Skeletal muscle tissue (tissue), 4 donors: ENCODE data around the gene MATK. TPM values are rescaled to one million over a fixed set of nuclear protein-coding genes. Genes with fewer than 3 reads are reported as not detected.
"Not testable (repeated sequence)": the region's sequence is repeated elsewhere in the genome, so short reads cannot be mapped to it uniquely, and the experiment has no call there.

Experiments used
- H3K27ac ChIP-seq: one replicate; pipeline ENCODE4 v1.7.0; 2013; ENCODE audit warnings: mild to moderate bottlenecking, low read depth, low read length, inconsistent platforms
- H3K27me3 ChIP-seq, 3 donors: one replicate each; pipeline ENCODE4 v1.7.0; 2013; ENCODE audit warnings: low read length in 3 of 3; ENCODE audit not compliant: control insufficient read depth in 3 of 3, insufficient read depth in 3 of 3
- H3K36me3 ChIP-seq, 3 donors: one replicate each; pipeline ENCODE4 v1.7.0; 2013; ENCODE audit warnings: low read length in 3 of 3; ENCODE audit not compliant: control insufficient read depth in 3 of 3, insufficient read depth in 3 of 3
- H3K4me1 ChIP-seq, 3 donors: one replicate each; pipeline ENCODE4 v1.7.0; 2013; ENCODE audit warnings: low read length in 3 of 3, mild to moderate bottlenecking in 3 of 3; ENCODE audit not compliant: control insufficient read depth in 3 of 3, insufficient read depth in 3 of 3
- H3K4me3 ChIP-seq, 3 donors: one replicate each; pipeline ENCODE4 v1.7.0; 2013; ENCODE audit warnings: low read length in 3 of 3
- H3K9ac ChIP-seq, 3 donors: one replicate each; pipeline ENCODE4 v1.7.0; 2013; ENCODE audit warnings: low read length in 3 of 3, mild to moderate bottlenecking in 3 of 3, moderate library complexity in 2 of 3, low read depth in 1 of 3
- H3K9me3 ChIP-seq, 3 donors: one replicate each; pipeline ENCODE4 v1.7.0; 2013; ENCODE audit warnings: low read length in 3 of 3; ENCODE audit not compliant: control insufficient read depth in 3 of 3
- total RNA-seq: library from RNA; depleted of rRNA; stranded (reverse); fragments of >200 nt; gene quantifications from one replicate; pipeline ENCODE4 v1.2.3, GENCODE V29; 2014
- donor health status: Osteomylitis.

The MATK gene
- total RNA-seq, 1 donor from 2014 or later: 0.52 TPM

DNA sequence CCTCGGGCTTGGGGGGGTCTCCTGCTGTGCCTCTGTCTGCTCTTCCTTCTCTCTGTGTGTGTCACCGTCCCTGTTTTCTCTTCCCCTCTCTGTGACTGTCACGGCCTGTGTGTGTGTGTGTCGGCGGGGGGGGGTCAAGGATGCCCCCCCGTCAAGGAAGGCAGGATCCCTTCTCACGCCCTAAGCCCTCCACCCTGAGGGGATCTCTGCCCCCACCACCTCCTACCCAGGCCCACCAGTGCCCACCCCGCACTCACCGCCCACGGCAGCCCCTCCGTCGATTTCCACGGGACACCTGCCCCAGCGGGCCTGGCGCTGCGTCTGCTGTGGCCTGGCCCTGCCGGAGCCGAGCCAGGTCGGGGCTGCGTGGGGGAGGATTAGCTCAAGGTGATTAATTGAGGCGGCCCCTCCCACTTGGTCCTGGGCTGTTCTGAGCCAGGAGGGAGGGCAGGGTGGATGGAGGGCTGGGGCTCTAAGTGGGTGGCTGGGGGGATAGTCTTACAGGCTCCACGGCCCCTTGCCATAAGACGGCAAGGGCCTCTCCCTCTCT, 14.2 kb downstream of the MATK start, which contains the start of gene RAX2:
Gene RAX2, minus strand, starts transcription at position 323 of the 550 bp plus-strand sequence. CDS start 486 bp downstream, outside the sequence.
- Histone ChIP-seq H3K4me1 (no peaks in the 10 kb centered on the region), H3K9me3 (no peaks in the 10 kb centered on the region), H3K36me3 (peaks cover 9 to 10% (median 9%) of the 10 kb centered on the region in 3 donors), H3K9ac (no peak within 1 kb of the TSS), H3K27ac (no peak within 1 kb of the TSS), H3K4me3 (no peak within 1 kb of the TSS), H3K27me3 (peaks cover 6 to 13% (median 11%) of the 10 kb centered on the region in 3 donors)

DNA sequence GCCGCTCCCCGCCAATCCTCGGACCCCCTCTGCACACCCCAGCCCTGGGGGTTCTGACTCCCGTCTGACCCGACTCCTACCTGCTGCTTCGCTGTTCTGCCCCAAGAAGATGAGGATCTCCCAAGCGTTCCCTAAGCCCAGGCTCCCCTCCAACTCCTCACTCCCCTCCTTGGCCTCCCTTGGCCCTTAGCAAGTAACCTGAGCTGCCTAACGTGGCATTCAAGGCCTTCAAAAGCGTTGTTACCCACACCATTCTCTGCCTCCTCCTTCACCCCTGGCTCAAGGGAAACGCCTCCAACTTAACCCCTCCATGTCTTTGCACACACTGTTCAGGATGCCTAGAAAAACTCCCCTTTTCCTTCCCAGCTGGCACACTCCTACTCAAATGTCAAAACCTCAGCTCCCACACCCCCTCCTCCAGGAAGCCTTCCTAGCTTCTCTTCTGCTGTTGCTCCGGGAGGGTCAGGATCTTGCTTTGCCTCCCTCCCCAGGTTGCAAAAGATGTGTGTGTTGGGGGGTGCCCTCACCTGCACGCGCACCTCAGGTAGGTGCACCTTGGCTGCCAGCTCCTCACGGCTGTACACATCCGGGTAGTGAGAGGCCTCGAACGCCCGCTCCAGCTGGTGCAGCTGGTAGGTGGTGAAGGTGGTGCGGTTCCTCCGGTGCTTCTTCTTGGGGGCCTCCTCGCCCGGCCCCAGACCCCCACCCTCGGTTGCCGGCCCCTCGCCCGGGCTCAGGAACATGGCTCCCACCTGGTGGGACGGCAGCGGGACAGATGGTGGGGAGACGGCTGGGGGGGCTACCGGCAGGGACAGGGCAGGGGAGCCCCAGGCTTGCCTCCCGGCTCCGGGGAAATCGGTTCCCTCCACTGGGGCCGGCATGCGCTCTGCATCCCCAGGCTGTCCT, 14.9 kb downstream of the MATK start:
- no peak overlapping the region for H3K27ac ChIP-seq
- H3K4me1 ChIP-seq: peaks cover 0 to 5% (median 0%) of the 10 kb centered on the region in 3 donors
- no peaks in the 10 kb centered on the region for H3K9me3 ChIP-seq
- peaks cover 6 to 13% (median 11%) of the 10 kb centered on the region in 3 donors for H3K27me3 ChIP-seq
- H3K4me3 ChIP-seq: no peak overlapping the region
- peaks cover 16 to 17% (median 16%) of the 10 kb centered on the region in 3 donors for H3K36me3 ChIP-seq
- H3K9ac ChIP-seq: no peak overlapping the region

DNA sequence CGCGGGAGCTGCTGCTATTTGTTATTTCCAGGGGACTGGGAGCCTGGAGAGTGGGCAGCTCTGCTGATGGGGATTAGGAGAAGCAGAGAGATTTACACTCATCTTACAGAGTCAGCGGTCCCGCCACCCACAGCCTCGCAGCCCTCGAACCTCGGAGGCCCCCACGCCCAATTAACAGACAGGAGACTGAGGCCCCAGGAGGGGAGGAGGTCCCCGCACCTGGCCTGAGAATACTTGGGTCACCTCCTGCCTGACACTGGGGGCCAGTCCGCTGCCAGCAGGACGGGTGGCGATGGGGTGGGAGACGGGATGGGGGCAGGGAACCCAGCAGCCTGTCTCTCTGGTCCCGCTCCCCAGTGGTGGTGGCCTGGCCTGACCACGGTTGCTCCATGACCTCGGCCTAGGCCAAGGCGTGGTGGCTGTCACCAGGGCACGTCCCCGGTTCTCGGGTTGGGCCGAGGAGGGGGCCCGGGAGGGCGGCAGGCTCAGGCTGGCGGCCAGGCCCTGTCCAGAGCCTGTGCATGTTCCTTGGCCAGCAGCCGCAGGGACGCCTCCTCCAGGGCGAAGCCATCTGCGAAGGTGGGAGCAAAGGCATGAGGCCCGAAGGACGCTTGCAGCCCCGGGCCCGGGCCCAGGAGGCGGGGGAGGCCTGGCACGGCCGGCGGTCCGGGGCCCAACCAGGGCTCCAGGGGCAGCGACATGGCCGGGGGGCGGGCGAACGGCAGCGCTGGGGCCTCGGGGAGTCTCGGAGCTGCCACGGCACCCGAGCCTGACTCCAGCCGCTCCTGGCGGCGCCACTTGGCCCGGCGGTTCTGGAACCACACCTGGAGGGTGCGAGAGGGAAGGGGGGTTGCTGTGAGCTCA, 15.8 kb downstream of the MATK start:
- peaks cover 0 to 5% (median 0%) of the 10 kb centered on the region in 3 donors for H3K4me1 ChIP-seq
- peaks cover 17 to 18% (median 18%) of the 10 kb centered on the region in 3 donors for H3K36me3 ChIP-seq
- H3K9ac ChIP-seq: no peak overlapping the region
- H3K9me3 ChIP-seq: no peaks in the 10 kb centered on the region
- H3K4me3 ChIP-seq: no peak overlapping the region
- H3K27ac ChIP-seq: no peak overlapping the region
- peaks cover 6 to 13% (median 11%) of the 10 kb centered on the region in 3 donors for H3K27me3 ChIP-seq

DNA sequence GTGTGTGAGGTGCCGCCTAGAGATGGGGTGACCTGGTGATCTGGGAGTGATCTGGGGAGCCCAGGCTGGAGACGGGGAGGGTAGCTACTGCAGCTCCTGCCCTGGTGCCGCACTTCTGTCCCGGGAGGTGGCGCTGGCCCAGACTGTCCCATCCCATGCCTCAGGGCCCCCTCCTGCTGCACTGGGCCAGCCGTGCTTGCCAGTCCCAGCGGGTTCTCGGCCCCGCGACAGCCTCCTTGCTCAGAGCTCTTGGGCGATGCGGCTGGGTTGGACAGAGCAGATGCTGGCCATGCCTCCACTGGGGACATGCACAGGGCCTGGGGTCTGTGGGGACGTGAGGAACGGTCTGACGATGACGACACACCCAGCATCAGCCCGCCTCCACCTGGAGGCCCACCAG, 16.7 kb downstream of the MATK start:
- Histone ChIP-seq H3K27ac (no peak overlapping the region), H3K4me1 (peaks cover 0 to 5% (median 0%) of the 10 kb centered on the region in 3 donors), H3K4me3 (no peak overlapping the region), H3K9me3 (no peaks in the 10 kb centered on the region), H3K36me3 (peaks cover 20 to 22% (median 22%) of the 10 kb centered on the region in 3 donors), H3K27me3 (peaks cover 6 to 13% (median 11%) of the 10 kb centered on the region in 3 donors), H3K9ac (no peak overlapping the region)

DNA sequence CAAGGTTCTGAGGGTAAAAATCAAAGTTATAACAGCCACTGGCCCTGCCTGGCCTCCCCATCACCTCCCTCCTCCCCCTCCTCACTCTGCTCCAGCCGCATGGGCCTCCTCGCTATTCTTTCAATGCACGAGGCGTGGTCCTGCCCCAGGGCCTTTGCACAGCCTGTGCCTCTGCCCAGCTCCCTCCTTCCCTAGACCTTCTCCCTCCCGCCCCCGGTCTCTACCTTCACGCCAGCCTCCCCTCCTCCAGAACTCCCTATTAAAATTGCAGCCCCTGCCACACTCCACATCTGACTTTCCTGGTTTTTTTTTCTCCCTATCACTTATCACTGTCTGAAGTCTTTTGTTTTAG, 17.5 kb downstream of the MATK start:
- Histone ChIP-seq H3K9me3 (no peaks in the 10 kb centered on the region), H3K9ac (no peak overlapping the region), H3K27me3 (peaks cover 6 to 13% (median 11%) of the 10 kb centered on the region in 3 donors), H3K27ac (no peak overlapping the region), H3K4me1 (peaks cover 0 to 5% (median 0%) of the 10 kb centered on the region in 3 donors), H3K4me3 (no peak overlapping the region), H3K36me3 (peaks cover 20 to 22% (median 22%) of the 10 kb centered on the region in 3 donors)

DNA sequence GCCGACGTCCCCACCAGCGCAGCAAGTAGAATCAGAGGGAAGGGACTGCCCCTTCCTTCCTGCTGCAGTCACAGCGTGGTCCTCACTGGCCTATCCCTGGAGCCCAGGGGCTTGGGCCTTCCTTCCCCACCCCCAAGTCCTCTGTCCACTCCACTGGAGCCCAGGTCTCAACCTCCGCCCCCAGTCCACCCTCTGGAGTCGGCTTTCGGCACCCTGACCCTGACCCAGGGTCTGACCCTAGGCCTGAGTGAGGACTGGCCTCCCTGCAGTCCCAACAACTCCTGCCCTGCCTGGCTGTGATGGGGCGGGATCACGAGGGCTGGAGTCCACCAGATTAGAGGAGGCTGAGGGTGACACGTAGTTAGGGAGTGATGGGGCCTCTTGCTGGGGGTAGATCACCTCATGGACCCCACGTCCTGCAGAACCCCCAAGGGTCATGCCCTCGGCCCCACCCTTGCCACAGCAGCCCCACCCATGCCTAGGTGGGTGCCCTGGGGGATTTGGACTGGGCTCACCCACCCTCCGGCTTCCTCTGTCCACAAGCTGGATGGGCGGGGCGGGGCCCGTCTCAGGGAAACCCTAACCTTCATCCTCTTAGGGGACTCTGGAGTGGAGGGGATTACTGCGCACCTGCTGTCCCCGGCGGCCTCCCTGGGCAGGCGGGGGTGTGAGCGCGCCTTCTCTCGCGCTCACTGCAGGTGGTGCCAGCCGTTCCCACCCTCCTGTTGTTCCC, 18.0 kb downstream of the MATK start:
- H3K4me1 ChIP-seq: peaks cover 0 to 9% (median 0%) of the 10 kb centered on the region in 3 donors

DNA sequence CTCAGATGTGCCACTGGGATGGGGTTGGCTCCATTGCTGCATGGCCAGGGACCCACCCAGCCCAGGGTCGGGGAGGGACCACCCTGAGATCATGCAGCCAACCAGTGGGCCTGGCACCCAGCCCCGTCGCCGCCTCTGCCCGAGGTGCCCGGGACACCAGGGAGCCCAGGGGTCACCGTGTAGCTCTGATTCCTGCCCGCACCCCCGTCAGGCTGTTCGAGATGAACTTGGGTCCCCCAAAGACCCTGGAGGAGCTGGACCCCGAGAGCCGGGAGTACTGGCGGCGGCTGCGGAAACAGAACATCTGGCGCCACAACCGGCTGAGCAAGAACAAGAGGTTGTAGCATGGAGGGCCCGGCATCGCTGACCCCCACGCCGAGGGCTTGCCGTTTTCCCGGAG, 19.1 kb downstream of the MATK start:
- Histone ChIP-seq H3K27ac (no peak overlapping the region), H3K9ac (no peak overlapping the region), H3K27me3 (peaks cover 6 to 13% (median 11%) of the 10 kb centered on the region in 3 donors), H3K36me3 (peaks cover 20 to 22% (median 22%) of the 10 kb centered on the region in 3 donors), H3K4me3 (no peak overlapping the region), H3K4me1 (peaks cover 0 to 12% (median 0%) of the 10 kb centered on the region in 3 donors), H3K9me3 (no peaks in the 10 kb centered on the region)

More for the DNA sequence above, 18.0 kb downstream of the MATK start:
- Histone ChIP-seq H3K27ac (no peak overlapping the region), H3K27me3 (peaks cover 6 to 13% (median 11%) of the 10 kb centered on the region in 3 donors), H3K36me3 (peaks cover 20 to 22% (median 22%) of the 10 kb centered on the region in 3 donors), H3K9ac (no peak overlapping the region), H3K9me3 (no peaks in the 10 kb centered on the region), H3K4me3 (no peak overlapping the region)

DNA sequence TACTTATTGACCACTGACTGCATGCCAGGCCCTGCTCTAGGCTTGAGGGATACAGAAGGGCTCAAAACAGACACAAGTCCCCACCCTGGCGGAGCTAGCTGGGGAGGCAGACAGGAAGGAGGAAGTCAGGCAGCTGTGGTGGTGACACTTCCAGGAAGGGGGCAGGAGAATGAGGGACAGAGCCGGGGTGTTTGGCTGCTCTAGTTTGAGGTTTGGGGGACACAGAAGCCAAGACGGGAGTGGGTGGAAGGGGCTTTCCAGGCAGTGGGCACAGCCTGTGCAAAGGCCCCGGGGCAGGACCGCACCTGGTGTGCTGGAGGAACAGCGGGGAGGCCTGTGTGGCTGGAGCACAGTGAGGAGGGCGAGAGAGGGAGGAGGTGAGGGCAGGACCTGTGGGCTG, 19.7 kb downstream of the MATK start:
- Histone ChIP-seq H3K9ac (no peak overlapping the region), H3K4me3 (no peak overlapping the region), H3K36me3 (peaks cover 20 to 22% (median 22%) of the 10 kb centered on the region in 3 donors), H3K9me3 (no peaks in the 10 kb centered on the region), H3K27ac (no peak overlapping the region), H3K27me3 (peaks cover 5 to 9% (median 7%) of the 10 kb centered on the region in 3 donors), H3K4me1 (peaks cover 3 to 16% (median 4%) of the 10 kb centered on the region in 3 donors)

DNA sequence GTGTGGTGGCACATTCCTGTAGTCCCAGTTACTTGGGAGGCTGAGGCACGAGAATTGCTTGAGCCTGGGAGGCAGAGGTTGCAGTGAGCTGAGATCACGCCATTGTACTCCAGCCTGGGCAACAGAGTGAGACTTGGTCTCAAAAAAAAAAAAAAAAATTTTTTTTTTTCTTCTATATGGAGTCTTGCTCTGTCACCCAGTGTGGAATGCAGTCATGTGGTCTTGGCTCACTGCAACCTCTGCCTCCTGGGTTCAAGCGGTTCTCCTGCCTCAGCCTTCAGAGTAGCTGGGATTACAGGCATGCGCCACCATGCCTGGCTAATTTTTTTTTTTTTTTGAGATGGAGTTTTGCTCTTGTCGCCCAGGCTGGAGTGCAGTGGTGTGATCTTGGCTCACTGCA, 20.4 kb downstream of the MATK start:
- not testable (repeated sequence) for H3K27me3 ChIP-seq, H3K9me3 ChIP-seq, H3K4me3 ChIP-seq, H3K9ac ChIP-seq, H3K27ac ChIP-seq
- peaks cover 7 to 20% (median 8%) of the 10 kb centered on the region in 3 donors for H3K4me1 ChIP-seq
- H3K36me3 ChIP-seq: peaks cover 20 to 22% (median 22%) of the 10 kb centered on the region in 3 donors
